GM19463 (cell line): ENCODE data around the gene TMEM51.
"Not testable (repeated sequence)": the region's sequence is repeated elsewhere in the genome, so short reads cannot be mapped to it uniquely, and the experiment has no call there.

Experiments used
- ATAC-seq: cut with Tn5 transposase; IDR thresholded peaks from one replicate; pipeline ENCODE4 v1.9.1; 2021; ENCODE audit warnings: mild to moderate bottlenecking, moderate library complexity; ENCODE audit not compliant: unreplicated experiment

Gene TMEM51

GRCh38 chr1:15125101-15125745 lies 28.3 kb upstream of the TMEM51 start:
- ATAC-seq: no peak

GRCh38 chr1:15128077-15128476 lies 25.5 kb upstream of the TMEM51 start:
- no peak for ATAC-seq

GRCh38 chr1:15128520-15129313 lies 24.8 kb upstream of the TMEM51 start:
- no peak for ATAC-seq

GRCh38 chr1:15129944-15130343 lies 23.6 kb upstream of the TMEM51 start:
- ATAC-seq: no peak

- no peak for ATAC-seq
These were observed 22.9 kb upstream of the TMEM51 start for GRCh38 chr1:15130607-15131006.

GRCh38 chr1:15132965-15133364 lies 20.6 kb upstream of the TMEM51 start:
- ATAC-seq: no peak

- ATAC-seq: no peak
These were observed 19.3 kb upstream of the TMEM51 start for GRCh38 chr1:15134285-15134684.

- ATAC-seq: not testable (repeated sequence)
These were observed 17.9 kb upstream of the TMEM51 start for GRCh38 chr1:15135604-15136003.

GRCh38 chr1:15137809-15138208 lies 15.7 kb upstream of the TMEM51 start:
- ATAC-seq: no peak

GRCh38 chr1:15139654-15140350 lies 13.7 kb upstream of the TMEM51 start:
- no peak for ATAC-seq

GRCh38 chr1:15141935-15142539 lies 11.5 kb upstream of the TMEM51 start:
- ATAC-seq: no peak

GRCh38 chr1:15145327-15145726 lies 8.2 kb upstream of the TMEM51 start:
- no peak for ATAC-seq

- ATAC-seq: no peak
These were observed 7.3 kb upstream of the TMEM51 start for GRCh38 chr1:15146142-15146680.

- no peak for ATAC-seq
These were observed 6.6 kb upstream of the TMEM51 start for GRCh38 chr1:15146971-15147376.

GRCh38 chr1:15148004-15148403 lies 5.5 kb upstream of the TMEM51 start:
- ATAC-seq: no peak

GRCh38 chr1:15148475-15148874 lies 5.1 kb upstream of the TMEM51 start:
- ATAC-seq: no peak

- ATAC-seq: no peak
These were observed 4.6 kb upstream of the TMEM51 start for GRCh38 chr1:15148941-15149340.

GRCh38 chr1:15150376-15150775 lies 3.2 kb upstream of the TMEM51 start:
- no peak for ATAC-seq

GRCh38 chr1:15151377-15151806 lies 2.2 kb upstream of the TMEM51 start:
- ATAC-seq: no peak

- ATAC-seq: no peak
These were observed 1.7 kb upstream of the TMEM51 start for GRCh38 chr1:15151871-15152270.
